NCI-H146 treated with DMSO at 0.1 percent for 48 hours (cell line): ENCODE results near the gene LMF1.

Experiments used
- DNase-seq: peaks from one replicate; lab custom pipeline; 2025; ENCODE audit not compliant: unreplicated experiment; lab: John Stamatoyannopoulos, UW

Gene LMF1

GRCh38 chr16:931171-931570 lies 39.6 kb downstream of the LMF1 start:
- no peak for DNase-seq

GRCh38 chr16:930511-930910 lies 40.3 kb downstream of the LMF1 start:
- DNase-seq: no peak

GRCh38 chr16:930076-930475 lies 40.7 kb downstream of the LMF1 start:
- DNase-seq: no peak

- no peak for DNase-seq
Measured at GRCh38 chr16:929227-930073, 41.3 kb downstream of the LMF1 start.

- no peak for DNase-seq
Measured at GRCh38 chr16:928526-928925, 42.3 kb downstream of the LMF1 start.

- no peak for DNase-seq
Measured at GRCh38 chr16:927931-928330, 42.9 kb downstream of the LMF1 start.

GRCh38 chr16:927406-927805 lies 43.4 kb downstream of the LMF1 start:
- DNase-seq: no peak

GRCh38 chr16:926715-927114 lies 44.1 kb downstream of the LMF1 start:
- DNase-seq: no peak

GRCh38 chr16:924806-925205 lies 46.0 kb downstream of the LMF1 start:
- DNase-seq: no peak

GRCh38 chr16:924063-924462 lies 46.7 kb downstream of the LMF1 start:
- DNase-seq: no peak

- no peak for DNase-seq
Measured at GRCh38 chr16:923184-923583, 47.6 kb downstream of the LMF1 start.

GRCh38 chr16:922051-922450 lies 48.7 kb downstream of the LMF1 start:
- DNase-seq: no peak

- no peak for DNase-seq
Measured at GRCh38 chr16:921321-921905, 49.4 kb downstream of the LMF1 start.

GRCh38 chr16:920717-921116 lies 50.1 kb downstream of the LMF1 start:
- no peak for DNase-seq

GRCh38 chr16:920051-920681 lies 50.6 kb downstream of the LMF1 start:
- no peak for DNase-seq

- DNase-seq: no peak
Measured at GRCh38 chr16:919658-920050, 51.1 kb downstream of the LMF1 start.

GRCh38 chr16:918741-919657 lies 51.8 kb downstream of the LMF1 start:
- DNase-seq: no peak

- DNase-seq: no peak
Measured at GRCh38 chr16:918068-918467, 52.7 kb downstream of the LMF1 start.

GRCh38 chr16:917591-918061 lies 53.2 kb downstream of the LMF1 start:
- no peak for DNase-seq

- DNase-seq: no peak
Measured at GRCh38 chr16:916035-916799, 54.6 kb downstream of the LMF1 start.
